GM19099 (cell line): ENCODE results near the gene KCNJ10.

Source experiments
- POLR2A ChIP-seq: IDR thresholded peaks from 3 replicates; pipeline ENCODE4 v1.6.1; 2011; ENCODE audit warnings: low read depth; ENCODE audit not compliant: insufficient read length; ENCODE audit errors: extremely low read depth

The KCNJ10 gene

DNA sequence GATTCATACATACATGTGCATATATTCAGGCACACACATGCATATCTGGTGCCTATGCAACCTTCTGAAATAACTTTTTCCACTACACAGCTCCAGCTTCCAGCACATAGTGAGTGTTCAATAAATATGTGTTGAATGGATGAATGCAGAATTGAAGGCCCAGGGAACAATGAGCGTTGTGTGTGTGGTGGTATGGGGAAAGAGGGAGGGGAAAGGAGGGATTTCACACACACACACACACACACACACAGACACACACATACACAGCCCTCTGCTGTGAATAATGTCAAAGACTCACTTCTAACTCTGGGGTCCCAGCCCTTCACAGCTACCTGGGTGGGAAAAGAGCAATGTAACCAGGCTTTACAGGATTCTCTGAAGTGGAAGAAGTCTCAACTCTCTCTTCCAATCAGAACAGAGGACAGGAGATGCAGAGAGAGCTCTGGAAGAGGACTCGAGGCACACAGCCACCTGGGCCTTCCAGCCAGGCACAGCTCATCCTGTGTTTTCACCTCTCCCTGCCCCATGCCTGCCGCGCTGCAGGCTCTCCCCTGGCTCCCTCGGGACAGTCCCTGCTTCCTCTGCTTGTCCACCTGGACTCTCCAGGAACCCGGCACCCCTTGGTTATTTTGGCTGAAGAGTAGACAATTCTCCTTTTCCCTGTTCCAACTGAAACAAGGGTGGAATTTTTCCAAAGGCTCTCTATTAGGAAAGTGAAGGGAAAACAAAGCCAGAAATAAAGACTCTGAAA lies 33.9 kb upstream of the KCNJ10 start:
- no peak for TF ChIP-seq POLR2A

DNA sequence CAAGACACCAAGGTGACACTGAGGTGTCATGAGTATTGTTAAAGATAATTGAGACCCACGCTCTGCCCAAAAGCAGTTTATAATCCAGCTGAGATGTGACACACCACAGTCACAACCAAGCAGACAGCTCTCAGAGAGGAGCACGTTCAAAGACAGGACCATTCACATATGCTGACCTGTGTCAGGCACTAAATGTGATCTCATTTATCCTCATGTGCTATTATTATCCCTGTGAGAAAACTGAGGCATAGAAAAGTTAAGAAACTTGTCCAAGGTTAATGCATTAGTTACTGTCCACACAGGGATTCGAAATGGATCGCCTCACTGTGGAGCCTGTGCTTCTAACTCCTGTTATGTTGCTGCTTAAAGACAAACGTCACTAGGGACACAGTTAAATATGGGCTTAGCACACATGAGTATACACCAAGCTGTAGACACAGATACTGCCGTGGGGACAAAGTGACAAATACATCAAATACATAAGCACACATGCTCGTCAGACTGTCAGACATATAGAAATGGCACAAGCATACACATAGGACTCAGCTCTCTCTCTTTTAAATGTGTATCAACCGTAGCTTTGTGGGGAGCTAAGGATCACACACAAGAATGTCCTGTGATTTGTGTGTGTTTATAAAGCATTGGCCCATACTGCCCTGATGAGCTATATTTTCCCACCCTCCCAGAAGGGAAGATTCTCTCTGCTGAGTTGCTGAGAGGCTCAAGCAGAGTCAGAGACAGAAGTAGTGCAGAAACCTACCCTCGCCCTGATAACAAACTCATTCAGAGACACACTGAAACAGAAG lies 32.0 kb upstream of the KCNJ10 start:
- no peak for TF ChIP-seq POLR2A

DNA sequence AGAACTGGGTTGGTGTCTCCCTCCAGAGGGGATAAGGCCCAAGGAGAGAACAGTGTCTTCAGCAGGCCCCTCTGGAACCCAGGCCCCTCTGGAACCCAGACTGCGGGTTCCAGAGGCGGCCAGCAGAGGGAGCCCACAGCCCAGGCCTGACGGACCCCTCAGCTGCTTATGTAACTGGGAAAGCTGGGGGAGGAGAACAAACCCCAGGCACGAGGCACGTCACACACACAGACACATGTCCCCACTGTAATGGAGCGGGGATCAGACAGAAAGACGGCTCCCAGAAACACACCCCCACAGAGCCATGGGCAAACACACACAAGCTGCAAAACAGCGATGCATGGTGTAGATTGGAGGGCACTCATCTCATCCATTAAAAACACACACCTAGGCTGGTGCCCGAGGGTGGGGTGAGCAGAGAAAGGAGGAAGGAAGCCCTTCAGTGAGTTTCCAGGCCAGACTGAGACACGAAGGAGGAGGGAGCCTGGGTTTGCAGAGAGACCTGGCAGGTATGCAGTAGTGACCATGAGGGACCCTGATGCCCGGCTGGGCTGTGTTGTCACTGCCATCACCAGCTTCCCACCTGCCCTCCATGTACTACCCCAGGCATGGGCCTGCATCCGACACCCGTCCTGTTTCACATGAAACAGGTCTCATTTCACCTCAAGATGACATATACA lies 31.2 kb upstream of the KCNJ10 start:
- no peak for TF ChIP-seq POLR2A

DNA sequence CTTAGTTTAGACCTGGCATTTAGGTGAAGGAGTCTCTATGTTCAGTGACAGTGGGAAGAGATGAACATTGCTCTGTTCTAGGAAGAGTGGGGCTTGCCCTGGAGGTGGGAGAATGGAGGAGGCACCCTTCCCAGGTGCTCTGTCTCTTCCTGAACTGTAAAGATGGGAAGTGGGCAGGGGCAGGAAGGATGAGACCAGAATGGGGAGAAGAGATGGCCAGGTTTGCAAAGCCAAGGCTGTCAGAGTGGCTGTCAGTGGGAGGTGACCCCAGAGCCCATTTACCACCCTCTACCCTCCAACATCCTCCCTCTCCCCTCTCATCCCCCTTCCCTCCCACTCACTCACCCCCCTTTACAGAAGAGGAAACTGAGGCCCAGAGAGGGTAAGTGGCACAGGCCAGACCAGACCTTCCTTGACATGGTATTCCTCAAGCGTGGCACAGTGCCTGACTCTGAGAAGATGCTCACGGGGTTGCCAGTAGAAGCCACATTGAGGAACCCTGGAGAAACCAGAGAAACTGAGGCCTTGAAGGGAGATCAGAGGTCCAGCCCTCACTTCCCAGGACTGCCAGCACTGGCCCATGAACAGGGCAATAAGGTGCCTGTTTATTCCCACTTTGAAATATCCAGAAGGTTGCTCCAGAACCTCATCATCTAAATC lies 29.9 kb upstream of the KCNJ10 start:
- no peak for TF ChIP-seq POLR2A

DNA sequence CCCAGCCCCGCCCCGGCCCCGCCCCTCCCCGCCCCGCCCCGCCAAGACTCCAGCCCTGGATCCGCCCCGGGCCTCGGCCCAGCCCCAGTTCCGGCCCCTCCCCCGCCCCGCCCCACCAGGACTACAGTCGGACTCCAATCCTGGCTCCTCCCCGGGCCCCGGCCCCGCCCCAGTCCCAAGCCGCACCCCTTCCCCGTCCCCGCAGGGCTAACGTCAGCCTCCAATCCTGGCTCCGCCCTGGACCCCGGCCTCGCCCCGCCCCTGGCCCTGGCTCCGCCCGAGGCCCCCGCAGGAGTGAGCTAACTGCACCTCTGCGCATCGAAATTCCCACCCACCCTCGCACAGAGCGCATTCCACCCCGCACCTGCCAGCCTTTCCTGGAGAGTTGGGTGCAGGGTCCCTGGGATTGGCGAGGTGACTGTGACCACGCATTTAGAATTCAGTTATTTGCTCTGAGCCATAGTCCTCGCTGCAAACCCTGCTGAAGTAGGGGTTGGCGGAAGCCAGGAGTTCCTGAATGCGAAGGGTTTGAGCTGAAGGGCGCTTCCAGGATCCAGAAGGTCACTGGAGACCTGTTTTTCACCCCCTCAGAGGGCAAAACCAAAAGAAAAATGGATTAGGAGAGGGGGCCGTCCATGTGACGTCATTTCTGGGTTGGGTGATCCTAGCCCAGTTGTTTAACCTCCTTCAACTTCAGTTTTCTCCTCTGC lies 29.0 kb upstream of the KCNJ10 start:
- TF ChIP-seq POLR2A = peak; percentile 27

DNA sequence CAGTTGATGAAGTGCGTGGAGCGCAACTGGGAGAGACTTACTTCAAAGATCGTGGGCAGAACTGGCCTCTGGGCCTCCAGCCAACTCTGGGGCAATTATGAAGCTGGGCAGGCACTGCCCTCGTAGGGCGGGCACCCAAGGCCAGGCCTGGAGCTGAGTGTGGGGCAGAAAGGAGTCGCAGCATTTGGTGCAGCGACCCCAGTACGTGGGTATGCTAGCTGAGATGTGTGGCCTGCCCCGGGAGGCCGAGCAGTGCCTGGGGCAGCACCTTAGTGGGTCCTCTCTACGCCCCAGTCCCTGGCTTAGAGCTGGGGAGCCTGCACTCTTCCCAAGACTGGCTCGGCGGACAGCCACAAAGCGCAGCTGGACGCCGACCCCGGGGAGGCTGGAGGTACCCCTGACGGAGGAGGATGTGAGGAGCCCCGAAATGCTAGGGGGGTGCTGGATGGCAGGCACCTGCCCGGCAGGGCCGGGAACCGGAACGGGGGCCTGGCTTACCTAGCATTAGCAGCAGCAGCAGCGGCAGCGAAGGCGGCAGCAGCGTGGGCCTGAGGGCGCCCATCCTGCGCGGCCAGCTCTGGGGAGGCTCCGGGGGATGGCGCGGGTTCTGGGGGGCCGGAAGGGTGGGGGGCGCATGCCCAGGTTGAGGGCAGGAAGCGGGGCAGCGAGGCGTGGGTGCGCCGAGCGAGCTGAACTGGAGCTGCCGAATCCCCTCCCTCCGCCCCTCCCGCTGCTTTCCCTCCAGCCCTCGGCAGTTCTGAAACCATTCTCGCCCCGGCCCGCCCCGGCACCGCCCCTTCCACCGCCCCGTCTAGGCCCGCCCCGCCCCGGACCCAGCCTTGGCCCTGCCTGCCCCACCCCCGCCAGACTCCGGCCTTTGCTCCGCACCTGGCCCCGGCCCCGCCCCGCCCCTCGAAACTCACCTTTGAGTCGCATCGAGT lies 28.2 kb upstream of the KCNJ10 start, which contains the start of gene IGSF8:
Gene IGSF8 (minus strand): TSS at position 709 of the 941 bp plus-strand sequence. CDS start 147 bp downstream, at position 562.
- TF ChIP-seq POLR2A = peak; percentile 39

DNA sequence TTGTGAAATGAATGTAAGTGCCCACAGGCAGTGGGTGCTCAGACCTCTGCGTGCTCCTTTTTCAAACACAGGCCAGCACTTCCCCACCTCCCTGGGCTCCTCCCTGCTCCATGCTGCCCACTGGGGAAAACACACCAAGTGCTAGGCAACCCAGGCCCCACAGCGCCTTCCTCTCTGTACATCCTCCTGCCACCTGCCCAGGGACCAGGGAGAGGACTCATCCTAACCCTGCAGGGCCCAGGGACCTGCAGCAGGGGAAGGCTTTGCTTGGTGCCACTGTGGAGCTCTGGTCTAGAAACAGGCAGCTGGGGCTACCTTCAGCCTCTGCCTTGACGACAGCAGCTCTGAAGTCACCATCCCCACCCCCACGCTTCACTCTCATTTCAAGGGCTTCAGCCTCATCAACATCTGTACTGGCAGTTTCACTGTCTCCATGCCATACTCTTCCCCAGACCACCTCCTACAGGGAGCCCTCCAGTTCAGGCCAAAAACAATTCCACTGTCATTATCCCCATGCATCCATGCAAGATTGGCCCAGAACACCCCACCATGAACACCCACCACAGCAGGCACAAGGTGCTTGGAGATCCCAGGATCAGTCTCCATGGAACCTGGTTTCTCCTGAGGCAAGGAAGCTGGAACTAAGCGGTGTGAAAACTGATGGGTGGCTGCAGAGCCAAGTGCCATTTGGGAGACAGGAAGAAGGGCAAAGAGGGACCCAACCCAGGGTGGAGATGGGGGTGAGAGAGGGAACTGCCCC lies 27.4 kb upstream of the KCNJ10 start:
- no peak for TF ChIP-seq POLR2A

DNA sequence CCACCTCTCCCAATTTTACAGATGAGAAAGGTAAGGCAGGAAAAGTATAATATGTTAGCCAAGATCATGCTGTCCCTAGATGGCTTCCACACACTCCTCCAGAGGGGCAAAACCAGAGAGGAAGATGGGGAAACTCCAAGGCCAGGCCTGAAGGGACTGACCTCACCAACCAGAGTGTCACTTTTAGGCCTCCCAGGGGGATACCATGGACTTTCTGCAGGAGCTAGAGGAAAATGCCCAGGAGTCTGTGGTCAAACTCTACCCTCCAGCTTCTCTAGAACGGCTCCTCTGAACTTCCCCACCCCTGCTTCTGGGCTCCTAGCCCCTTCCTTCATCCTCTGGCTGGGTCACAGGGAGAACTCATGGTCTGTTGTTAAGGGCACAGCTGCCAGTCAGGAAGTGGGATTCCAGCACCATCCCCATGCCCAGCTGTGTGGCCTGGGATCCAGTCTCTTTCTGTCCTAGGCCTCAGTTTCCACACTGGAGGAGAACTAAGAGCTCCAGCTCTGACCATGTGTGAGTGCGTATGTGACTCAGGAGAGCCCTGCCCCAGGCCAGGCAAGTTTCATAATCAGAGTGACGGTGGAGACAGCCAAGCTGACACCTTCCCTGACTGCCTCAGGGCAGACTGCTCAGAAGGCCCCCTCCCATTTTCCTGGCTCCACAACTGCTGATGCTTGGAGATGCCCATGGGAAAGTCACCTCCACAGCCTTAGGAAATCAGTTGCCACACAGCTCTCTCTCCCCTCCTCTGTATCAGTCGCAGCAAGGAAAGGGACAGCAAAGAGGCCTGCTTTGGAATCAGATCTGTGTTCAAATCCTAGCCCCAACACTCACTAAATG lies 26.5 kb upstream of the KCNJ10 start:
- no peak for TF ChIP-seq POLR2A

DNA sequence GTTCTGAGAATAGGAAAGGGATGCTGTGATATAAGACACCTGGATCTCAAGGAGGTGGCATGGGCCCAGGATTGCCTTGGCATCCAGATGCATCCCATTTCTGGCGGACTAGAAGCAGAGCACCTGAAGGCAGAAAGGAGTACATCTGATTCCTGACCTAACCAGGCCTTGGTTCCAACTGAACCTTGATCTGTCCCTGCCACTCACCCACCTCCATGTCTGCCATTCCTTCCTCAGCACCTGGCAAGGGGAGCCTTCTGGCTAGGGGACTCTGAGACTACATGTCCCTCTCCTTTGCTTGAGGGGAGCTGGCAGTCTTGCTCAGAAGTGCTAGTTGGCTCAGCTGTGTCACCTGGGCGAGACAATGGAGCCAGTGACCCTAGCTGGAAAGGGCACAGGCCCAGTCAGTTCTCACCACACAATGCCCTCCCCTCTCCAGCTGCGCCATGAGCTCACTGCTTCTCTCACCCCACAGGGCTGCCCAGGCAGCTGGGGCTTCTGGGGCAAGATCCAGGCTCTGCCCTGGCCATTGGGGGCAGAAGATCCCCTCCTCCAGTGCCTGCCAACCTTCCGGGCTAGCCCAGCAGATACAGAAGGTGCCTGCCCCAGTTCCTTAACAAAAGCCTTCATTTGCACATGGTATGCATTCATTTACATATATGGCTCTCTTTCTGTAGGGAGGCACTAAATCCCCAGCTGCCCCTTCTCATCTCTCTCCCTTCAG lies 25.6 kb upstream of the KCNJ10 start:
- no peak for TF ChIP-seq POLR2A

DNA sequence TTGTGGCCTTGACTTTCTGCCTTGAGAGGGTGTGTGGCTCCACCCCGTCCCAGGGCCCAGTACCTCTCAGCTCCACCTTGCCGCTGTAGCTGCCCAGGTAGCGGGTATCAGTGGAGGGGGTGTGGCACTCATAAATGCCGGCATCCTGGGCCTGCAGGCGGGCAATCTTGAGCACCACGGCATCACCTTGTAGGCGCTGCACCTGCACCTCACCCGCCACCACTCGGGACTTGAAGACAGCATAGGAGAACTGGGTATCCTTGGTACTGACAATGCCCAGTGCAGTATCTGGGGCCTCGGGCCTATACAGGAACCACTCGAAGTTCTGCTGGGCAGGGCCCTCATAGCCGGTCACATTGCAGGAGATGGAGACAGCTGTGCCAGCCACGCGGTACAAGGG lies 24.8 kb upstream of the KCNJ10 start:
- no peak for TF ChIP-seq POLR2A

DNA sequence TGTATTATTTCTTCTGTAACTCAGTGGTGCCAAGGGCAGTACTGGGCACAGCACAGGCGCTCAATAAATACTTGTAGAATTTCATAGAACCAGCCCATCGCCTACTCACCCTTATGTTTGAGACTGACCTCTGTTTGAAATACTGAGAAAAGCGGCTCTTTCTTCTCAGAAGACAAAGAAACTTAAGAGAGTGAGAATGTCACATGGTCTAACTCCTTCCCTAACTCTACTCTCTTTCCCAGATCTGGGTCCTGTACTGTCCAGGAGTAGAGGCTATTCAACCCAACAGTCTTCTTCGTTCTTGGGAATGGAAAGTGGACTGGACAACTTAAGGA lies 24.3 kb upstream of the KCNJ10 start:
- no peak for TF ChIP-seq POLR2A

DNA sequence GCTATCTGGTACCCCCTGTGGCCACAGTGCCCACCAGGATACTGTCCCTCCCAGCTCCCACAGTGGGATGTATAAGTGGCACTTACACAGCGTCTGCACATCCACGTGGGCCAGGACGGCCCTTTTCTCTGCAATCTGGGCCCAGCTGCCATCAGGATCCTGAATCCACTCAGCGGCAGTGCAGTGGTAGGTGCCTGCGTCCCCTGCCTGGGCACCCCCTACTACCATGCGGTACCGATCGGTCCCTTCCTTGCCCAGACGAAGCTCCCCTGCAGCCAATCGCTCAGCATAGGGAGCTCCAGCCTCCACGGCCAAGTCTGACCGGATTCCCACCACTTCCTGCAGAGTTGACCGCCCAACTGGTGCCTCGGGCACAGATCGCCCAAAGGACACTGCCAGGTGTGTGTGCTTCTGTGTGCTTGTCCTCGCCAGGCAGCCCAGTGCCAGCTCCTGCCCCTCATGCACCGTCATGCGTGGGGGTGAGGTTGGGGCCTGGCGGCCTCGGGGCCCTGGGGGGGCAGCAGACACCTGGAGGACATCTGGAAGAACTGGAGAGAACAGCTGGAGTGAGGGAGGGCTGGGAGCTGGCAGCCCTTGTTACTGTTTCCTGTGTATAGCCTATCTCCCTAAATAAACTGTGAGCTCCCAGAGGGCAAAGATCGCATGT lies 23.8 kb upstream of the KCNJ10 start:
- no peak for TF ChIP-seq POLR2A
